K562 (cell line): Measurements from ENCODE around the gene MT1E. TPM values are rescaled to one million over a fixed set of nuclear protein-coding genes. Genes with fewer than 3 reads are reported as not detected.

ENCODE experiments used
- ARID2 ChIP-seq: fragments of 450-650 bp; IDR thresholded peaks from 2 replicates; pipeline ENCODE4 v1.6.1; 2017; ENCODE audit warnings: antibody characterized with exemption, mild to moderate bottlenecking
- BCL6 ChIP-seq: fragments of 250-450 bp; sonication (Bioruptor Pico); IDR thresholded peaks from 2 replicates; pipeline ENCODE4 v1.4.0; 2020
- DIDO1 ChIP-seq: fragments of 450-650 bp; IDR thresholded peaks from 2 replicates; pipeline ENCODE4 v1.6.1; 2016; ENCODE audit warnings: low read depth, missing biosample characterization, missing genetic modification characterization
- ELF1 ChIP-seq: fragments of 200-800 bp; sonication (Bioruptor generic); IDR thresholded peaks from 2 replicates; pipeline ENCODE4 v1.6.1; 2016; ENCODE audit warnings: missing genetic modification characterization, missing compliant biosample characterization
- GABPB2 ChIP-seq: fragments of 250-450 bp; sonication (Bioruptor Pico); conservative IDR thresholded peaks from 2 replicates; pipeline ENCODE4 v1.5.1; 2021; ENCODE audit warnings: mild to moderate bottlenecking
- KLF10 ChIP-seq: fragments of 250-450 bp; sonication (Bioruptor Pico); IDR thresholded peaks from 2 replicates; pipeline ENCODE4 v1.6.1; 2021; ENCODE audit warnings: matching md5 sums
- LEF1 ChIP-seq: fragments of 450-650 bp; IDR thresholded peaks from 2 replicates; pipeline ENCODE4 v1.6.1; 2016; ENCODE audit warnings: mild to moderate bottlenecking
- MAFF ChIP-seq: IDR thresholded peaks from 2 replicates; pipeline ENCODE4 v1.6.1; 2012; ENCODE audit warnings: low read length, improper control_type of control experiment
- MXI1 ChIP-seq: IDR thresholded peaks from 2 replicates; pipeline ENCODE4 v1.6.1; 2011; ENCODE audit warnings: low read depth, mild to moderate bottlenecking, improper control_type of control experiment, low read length
- NCOA1 ChIP-seq: fragments of 450-650 bp; IDR thresholded peaks from 2 replicates; pipeline ENCODE4 v1.6.1; 2016; ENCODE audit warnings: low read depth
- NCOA6 ChIP-seq: fragments of 450-650 bp; IDR thresholded peaks from 2 replicates; pipeline ENCODE4 v1.6.1; 2017; ENCODE audit warnings: mild to moderate bottlenecking
- POLR2G ChIP-seq: fragments of 200-400 bp; formaldehyde crosslinking; IDR thresholded peaks from 2 replicates; pipeline ENCODE4 v1.6.1; 2017; ENCODE audit warnings: low read depth, mild to moderate bottlenecking, antibody characterized with exemption, low read length, moderate library complexity
- RB1 ChIP-seq: fragments of 450-650 bp; IDR thresholded peaks from 2 replicates; pipeline ENCODE4 v1.6.1; 2017; ENCODE audit warnings: low read depth, mild to moderate bottlenecking
- SAFB2 ChIP-seq: fragments of 200-400 bp; formaldehyde crosslinking; IDR thresholded peaks from 2 replicates; pipeline ENCODE4 v1.6.1; 2018; ENCODE audit warnings: borderline replicate concordance, low read length, low read depth, moderate library complexity; ENCODE audit not compliant: severe bottlenecking
- SMAD3 ChIP-seq: fragments of 450-650 bp; formaldehyde crosslinking; conservative IDR thresholded peaks from 2 replicates; pipeline ENCODE4 v1.4.0; 2020; ENCODE audit warnings: mild to moderate bottlenecking
- SNAPC5 ChIP-seq: fragments of 250-450 bp; sonication (Bioruptor Pico); IDR thresholded peaks from 2 replicates; pipeline ENCODE4 v1.8.0; 2021; ENCODE audit warnings: moderate library complexity, mild to moderate bottlenecking, inconsistent platforms
- TBP ChIP-seq: optimal IDR thresholded peaks from 2 replicates; pipeline ENCODE3; 2011; ENCODE audit warnings: low read depth, low read length, improper control_type of control experiment
- TRIM25 ChIP-seq: fragments of 450-650 bp; IDR thresholded peaks from 2 replicates; pipeline ENCODE4 v1.7.0; 2016; ENCODE audit warnings: borderline replicate concordance
- U2AF2 ChIP-seq: fragments of 200-400 bp; formaldehyde crosslinking; optimal IDR thresholded peaks from 2 replicates; pipeline ENCODE3; 2017; ENCODE audit warnings: low read depth, mild to moderate bottlenecking, low read length
- ZC3H8 ChIP-seq: fragments of 450-650 bp; IDR thresholded peaks from 2 replicates; pipeline ENCODE4 v1.6.1; 2017
- ZFX ChIP-seq: sonication (generic); formaldehyde crosslinking; IDR thresholded peaks from 2 replicates; pipeline ENCODE4 v1.8.0; 2022; ENCODE audit warnings: mild to moderate bottlenecking, missing genetic modification reagents, moderate library complexity
- ZNF184 ChIP-seq: sonication (generic); formaldehyde crosslinking; IDR thresholded peaks from 2 replicates; pipeline ENCODE4 v1.5.0; 2020; ENCODE audit warnings: missing genetic modification reagents
- ZNF217 ChIP-seq: sonication (generic); formaldehyde crosslinking; IDR thresholded peaks from 2 replicates; pipeline ENCODE4 v1.8.0; 2022; ENCODE audit warnings: mild to moderate bottlenecking, missing genetic modification reagents
- ZNF395 ChIP-seq: fragments of 200-800 bp; sonication (Bioruptor generic); IDR thresholded peaks from 2 replicates; pipeline ENCODE4 v1.6.1; 2017; ENCODE audit warnings: missing genetic modification characterization, missing compliant biosample characterization
- ZNF445 ChIP-seq: fragments of 250-450 bp; sonication (Bioruptor Pico); IDR thresholded peaks from 2 replicates; pipeline ENCODE4 v1.4.0; 2020; ENCODE audit warnings: low read depth, mild to moderate bottlenecking, moderate library complexity
- ZNF583 ChIP-seq: fragments of 250-450 bp; sonication (Bioruptor Pico); IDR thresholded peaks from 2 replicates; pipeline ENCODE4 v1.4.0; 2020
- polyA plus RNA-seq, 8 experiments: library from polyadenylated mRNA; depleted of rRNA in 4 of 8; stranded (reverse) in 5 of 8; unstranded in 3 of 8; fragments of >200 nt; fragmentation: Nextera tagmentation in 2 of 8; fragmentation: Illumina TruSeq in 1 of 8; extraction: Ambion mirVana in 2 of 8; extraction: Trizol in 1 of 8; gene quantifications; 2 replicates each; pipeline versions ENCODE4 v1.2.1 to v1.2.3, GENCODE V29; 2011 to 2014; ENCODE audit warnings: inconsistent platforms in 1 of 8, missing spikeins in 1 of 8
- total RNA-seq, 7 experiments: library from RNA; depleted of rRNA in 6 of 7; stranded (reverse); fragments of >200 nt in 6 of 7; fragmentation: Illumina TruSeq in 2 of 7; extraction: Trizol in 2 of 7; gene quantifications; 2 replicates each; pipeline versions ENCODE4 v1.2.1 to v1.2.3, GENCODE V29; 2011 to 2021; ENCODE audit warnings: low replicate concordance in 1 of 7
- TF ChIP-seq, protein P1 (sequence below): sonication (generic); formaldehyde crosslinking; IDR thresholded peaks from 2 replicates; pipeline ENCODE4 v1.8.0; 2023; ENCODE audit warnings: mild to moderate bottlenecking, missing genetic modification reagents

Gene MT1E
- total and polyA plus RNA-seq, 9 of the 15 experiments (the other 6 are each of a cell fraction or from before 2014, with no cell fraction given), result 0.29 to 0.81 (median 0.46) TPM; not detected in 3

GRCh38 chr16:56608043-56608875, 17.3 kb upstream of the MT1E start, which contains the start of gene MT2A (continued):
- TF ChIP-seq TRIM25 (no peak), RB1 (peak; percentile 89), ELF1 (no peak), DIDO1 (tag) (no peak), MAFF (no peak), GABPB2 (no peak), TBP (peak; percentile 59), ZNF583 (CRISPR knock-in tag) (no peak), LEF1 (no peak), SMAD3 (CRISPR knock-in tag) (no peak), NCOA6 (no peak), POLR2G (peak; percentile 92), ZFX (CRISPR knock-in tag) (peak; percentile 85), ZNF445 (CRISPR knock-in tag) (no peak), SAFB2 (no peak), ZC3H8 (no peak), KLF10 (CRISPR knock-in tag) (no peak), ZNF217 (CRISPR knock-in tag) (no peak), BCL6 (no peak), U2AF2 (no peak), SNAPC5 (CRISPR knock-in tag) (no peak), MXI1 (peak; percentile 76), ARID2 (peak; percentile 64; the same call in 1 of the 2 replicates), NCOA1 (no peak), ZNF184 (no peak), ZNF395 (CRISPR knock-in tag) (no peak)
- TF ChIP-seq, protein P1, sequence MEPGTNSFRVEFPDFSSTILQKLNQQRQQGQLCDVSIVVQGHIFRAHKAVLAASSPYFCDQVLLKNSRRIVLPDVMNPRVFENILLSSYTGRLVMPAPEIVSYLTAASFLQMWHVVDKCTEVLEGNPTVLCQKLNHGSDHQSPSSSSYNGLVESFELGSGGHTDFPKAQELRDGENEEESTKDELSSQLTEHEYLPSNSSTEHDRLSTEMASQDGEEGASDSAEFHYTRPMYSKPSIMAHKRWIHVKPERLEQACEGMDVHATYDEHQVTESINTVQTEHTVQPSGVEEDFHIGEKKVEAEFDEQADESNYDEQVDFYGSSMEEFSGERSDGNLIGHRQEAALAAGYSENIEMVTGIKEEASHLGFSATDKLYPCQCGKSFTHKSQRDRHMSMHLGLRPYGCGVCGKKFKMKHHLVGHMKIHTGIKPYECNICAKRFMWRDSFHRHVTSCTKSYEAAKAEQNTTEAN, result no peak
